Measurements from ENCODE around the gene FAM151A.

Gene FAM151A

DNA sequence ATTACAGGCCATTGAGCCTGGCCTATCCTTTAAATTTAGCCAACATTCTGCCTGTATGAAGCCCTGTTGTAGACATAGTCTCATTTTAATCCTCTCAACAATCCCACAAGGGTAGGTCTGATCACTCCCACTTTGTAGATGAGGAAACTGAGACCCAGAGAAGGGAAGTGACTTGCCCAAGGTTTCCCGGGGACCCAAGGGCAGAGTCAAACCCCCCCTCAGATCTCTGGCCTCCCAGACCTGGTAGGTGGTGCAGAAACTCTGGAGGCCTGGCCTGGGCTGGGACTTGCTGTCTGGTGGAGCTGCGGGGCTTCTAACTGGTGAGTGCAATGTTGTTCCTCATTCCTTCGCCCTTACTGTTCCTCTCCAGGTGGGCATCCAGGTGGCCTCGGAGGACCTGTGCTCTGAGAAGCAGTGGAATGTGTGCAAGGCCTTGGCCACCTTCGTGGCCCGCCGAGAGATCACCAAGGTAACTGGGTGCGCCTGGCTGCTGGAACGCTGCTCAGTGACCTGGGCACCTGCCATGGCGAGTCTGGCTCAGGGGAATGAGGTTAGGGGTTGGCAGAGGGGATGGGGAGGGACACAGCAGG, 29.7 kb downstream of the FAM151A start:
- Histone ChIP-seq H3K9me3 (ENCODE audit: control insufficient read depth, low read length) (no peaks in the 10 kb centered on the region), H3K27ac (ENCODE audit: low read length, poor library complexity, severe bottlenecking) (no peak overlapping the region), H2BK12ac (ENCODE audit: low read length in 2 of 2) (no peak overlapping the region), H3K23ac (ENCODE audit: low read length in 2 of 2) (no peak overlapping the region), H3K27me3 (ENCODE audit: control insufficient read depth in 1 of 2, insufficient read depth in 1 of 2, low read length in 2 of 2) (no peaks in the 10 kb centered on the region), H4K91ac (ENCODE audit: low read length) (no peak overlapping the region), H3K14ac (ENCODE audit: low read length in 2 of 2) (no peak overlapping the region), H3K4me1 (ENCODE audit: control insufficient read depth, insufficient read depth, low read depth, low read length) (peaks cover 7% of the 10 kb centered on the region), H2BK15ac (ENCODE audit: low read depth, poor library complexity, severe bottlenecking) (no peak overlapping the region), H4K8ac (ENCODE audit: low read length) (no peak overlapping the region), H3K4me3 (ENCODE audit: insufficient read depth in 1 of 2, low read depth in 1 of 2, low read length in 2 of 2) (no peak overlapping the region), H2BK120ac (ENCODE audit: low read depth, low read length) (no peak overlapping the region), H3K4me2 (ENCODE audit: low read length, poor library complexity, severe bottlenecking) (no peak overlapping the region), H2BK5ac (ENCODE audit: low read depth, low read length, poor library complexity, severe bottlenecking) (no peak overlapping the region), H3K36me3 (ENCODE audit: control insufficient read depth in 1 of 2, insufficient read depth in 2 of 2, low read depth in 1 of 2, low read length in 2 of 2) (no peaks in the 10 kb centered on the region), H3K4ac (ENCODE audit: low read depth in 1 of 2, low read length in 2 of 2) (no peak overlapping the region), H2AK5ac (ENCODE audit: low read length, severe bottlenecking) (no peak overlapping the region), H3K9ac (ENCODE audit: low read length) (no peak overlapping the region), H2AFZ (ENCODE audit: low read depth, low read length) (no peak overlapping the region), H3K18ac (ENCODE audit: low read depth in 1 of 2, low read length in 2 of 2) (no peak overlapping the region), H3K79me1 (replicated peaks; ENCODE audit: low read length, poor library complexity, severe bottlenecking) (no peaks in the 10 kb centered on the region)
- WGBS = 90% methylated on average over 7 of the region's 10 CpGs
- no peak for DNase-seq

DNA sequence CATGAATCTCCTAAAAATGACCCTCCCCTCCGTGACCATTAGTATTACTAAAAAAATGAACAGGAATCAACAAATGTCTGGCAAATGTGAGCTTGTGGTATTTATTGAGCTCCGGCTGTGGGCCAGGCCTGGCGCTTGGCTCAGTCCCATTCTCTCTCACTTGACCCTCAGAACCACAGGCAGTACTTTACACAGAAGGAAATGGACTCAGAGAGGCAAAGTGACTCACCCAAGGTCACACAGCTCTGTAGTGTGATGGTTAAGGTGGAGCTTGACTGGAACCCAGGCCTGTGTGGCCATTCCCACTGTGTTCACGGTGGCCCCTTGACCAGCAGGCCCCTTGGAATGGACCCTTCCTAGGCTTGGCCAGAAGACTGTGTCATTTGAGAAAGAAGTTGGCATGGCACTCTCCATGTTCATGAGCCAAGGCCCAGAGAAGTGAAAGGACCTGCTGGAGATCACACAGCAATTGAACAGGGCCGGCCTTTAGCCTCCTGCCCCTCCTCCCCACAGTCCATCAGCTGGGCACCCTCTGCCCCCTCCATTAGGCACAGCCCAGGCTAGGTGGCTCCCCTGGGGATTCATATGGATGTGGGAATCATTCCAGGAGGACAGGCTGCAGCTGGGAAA, 32.1 kb downstream of the FAM151A start:
- H4K91ac ChIP-seq (ENCODE audit: low read length) = no peak overlapping the region
- no peak overlapping the region for H3K27ac ChIP-seq (ENCODE audit: low read length, poor library complexity, severe bottlenecking)
- no peaks in the 10 kb centered on the region for H3K27me3 ChIP-seq (ENCODE audit: control insufficient read depth in 1 of 2, insufficient read depth in 1 of 2, low read length in 2 of 2)
- H3K9me3 ChIP-seq (ENCODE audit: control insufficient read depth, low read length) = no peaks in the 10 kb centered on the region
- no peak overlapping the region for H2BK120ac ChIP-seq (ENCODE audit: low read depth, low read length)
- no peak overlapping the region for H3K18ac ChIP-seq (ENCODE audit: low read depth in 1 of 2, low read length in 2 of 2)
- no peak overlapping the region for H2AK5ac ChIP-seq (ENCODE audit: low read length, severe bottlenecking)
- peak; percentile 18 for DNase-seq
- 83% methylated on average over 3 of the region's 5 CpGs for WGBS
- H2BK5ac ChIP-seq (ENCODE audit: low read depth, low read length, poor library complexity, severe bottlenecking) = no peak overlapping the region
- H4K8ac ChIP-seq (ENCODE audit: low read length) = no peak overlapping the region
- peak overlapping the region in 1 of 2 experiments; percentile 13 for H3K14ac ChIP-seq (ENCODE audit: low read length in 2 of 2)
- no peak overlapping the region for H3K4ac ChIP-seq (ENCODE audit: low read depth in 1 of 2, low read length in 2 of 2)
- no peak overlapping the region for H3K4me2 ChIP-seq (ENCODE audit: low read length, poor library complexity, severe bottlenecking)
- no peaks in the 10 kb centered on the region for H3K36me3 ChIP-seq (ENCODE audit: control insufficient read depth in 1 of 2, insufficient read depth in 2 of 2, low read depth in 1 of 2, low read length in 2 of 2)
- H3K4me3 ChIP-seq (ENCODE audit: insufficient read depth in 1 of 2, low read depth in 1 of 2, low read length in 2 of 2) = no peak overlapping the region
- H3K9ac ChIP-seq (ENCODE audit: low read length) = no peak overlapping the region
- H2BK15ac ChIP-seq (ENCODE audit: low read depth, poor library complexity, severe bottlenecking) = no peak overlapping the region
- no peak overlapping the region for H2AFZ ChIP-seq (ENCODE audit: low read depth, low read length)
- H3K79me1 ChIP-seq (replicated peaks; ENCODE audit: low read length, poor library complexity, severe bottlenecking) = no peaks in the 10 kb centered on the region
- no peak overlapping the region for H2BK12ac ChIP-seq (ENCODE audit: low read length in 2 of 2)
- peaks cover 7% of the 10 kb centered on the region for H3K4me1 ChIP-seq (ENCODE audit: control insufficient read depth, insufficient read depth, low read depth, low read length)
- no peak overlapping the region for H3K23ac ChIP-seq (ENCODE audit: low read length in 2 of 2)

DNA sequence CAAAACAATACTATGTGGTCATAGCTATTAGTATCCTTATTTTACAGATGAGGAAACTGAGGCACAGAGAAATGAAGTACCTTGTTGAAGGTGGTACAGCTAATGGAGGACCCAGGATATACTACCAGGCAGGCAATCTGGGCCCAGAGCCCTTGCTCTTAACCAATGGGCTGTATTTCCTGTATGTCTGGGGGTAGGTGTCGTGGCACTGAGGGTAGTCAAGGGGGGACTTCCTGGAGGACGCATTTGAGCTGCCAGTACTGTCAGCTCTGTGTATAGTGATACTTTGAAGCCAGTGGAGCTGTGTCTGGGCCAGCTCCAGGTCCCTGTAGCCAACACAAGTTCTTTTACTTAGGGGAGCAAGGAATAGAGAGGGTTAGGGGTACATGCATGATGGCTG, 34.9 kb downstream of the FAM151A start:
- H3K4me2 ChIP-seq (ENCODE audit: low read length, poor library complexity, severe bottlenecking) = no peak overlapping the region
- H3K9ac ChIP-seq (ENCODE audit: low read length) = no peak overlapping the region
- H3K27me3 ChIP-seq (ENCODE audit: control insufficient read depth in 1 of 2, insufficient read depth in 1 of 2, low read length in 2 of 2) = peaks cover 0 to 5% of the 10 kb centered on the region in 2 experiments
- no peak overlapping the region for H2AK5ac ChIP-seq (ENCODE audit: low read length, severe bottlenecking)
- H3K36me3 ChIP-seq (ENCODE audit: control insufficient read depth in 1 of 2, insufficient read depth in 2 of 2, low read depth in 1 of 2, low read length in 2 of 2) = no peaks in the 10 kb centered on the region
- H2BK5ac ChIP-seq (ENCODE audit: low read depth, low read length, poor library complexity, severe bottlenecking) = no peak overlapping the region
- peak overlapping the region; percentile 13 for H2BK15ac ChIP-seq (ENCODE audit: low read depth, poor library complexity, severe bottlenecking)
- no peak overlapping the region for H2AFZ ChIP-seq (ENCODE audit: low read depth, low read length)
- 67% methylated on average over 2 of the region's 2 CpGs for WGBS
- no peak overlapping the region for H3K18ac ChIP-seq (ENCODE audit: low read depth in 1 of 2, low read length in 2 of 2)
- H3K27ac ChIP-seq (ENCODE audit: low read length, poor library complexity, severe bottlenecking) = no peak overlapping the region
- no peak overlapping the region for H3K23ac ChIP-seq (ENCODE audit: low read length in 2 of 2)
- no peak overlapping the region for H4K91ac ChIP-seq (ENCODE audit: low read length)
- no peak overlapping the region for H3K4ac ChIP-seq (ENCODE audit: low read depth in 1 of 2, low read length in 2 of 2)
- H3K79me1 ChIP-seq (replicated peaks; ENCODE audit: low read length, poor library complexity, severe bottlenecking) = no peaks in the 10 kb centered on the region
- H3K14ac ChIP-seq (ENCODE audit: low read length in 2 of 2) = no peak overlapping the region
- H4K8ac ChIP-seq (ENCODE audit: low read length) = peak overlapping the region; percentile 24
- no peak for DNase-seq
- no peak overlapping the region for H2BK12ac ChIP-seq (ENCODE audit: low read length in 2 of 2)
- H3K9me3 ChIP-seq (ENCODE audit: control insufficient read depth, low read length) = no peaks in the 10 kb centered on the region
- H2BK120ac ChIP-seq (ENCODE audit: low read depth, low read length) = no peak overlapping the region
- H3K4me3 ChIP-seq (ENCODE audit: insufficient read depth in 1 of 2, low read depth in 1 of 2, low read length in 2 of 2) = no peak overlapping the region
- H3K4me1 ChIP-seq (ENCODE audit: control insufficient read depth, insufficient read depth, low read depth, low read length) = peaks cover 8% of the 10 kb centered on the region

DNA sequence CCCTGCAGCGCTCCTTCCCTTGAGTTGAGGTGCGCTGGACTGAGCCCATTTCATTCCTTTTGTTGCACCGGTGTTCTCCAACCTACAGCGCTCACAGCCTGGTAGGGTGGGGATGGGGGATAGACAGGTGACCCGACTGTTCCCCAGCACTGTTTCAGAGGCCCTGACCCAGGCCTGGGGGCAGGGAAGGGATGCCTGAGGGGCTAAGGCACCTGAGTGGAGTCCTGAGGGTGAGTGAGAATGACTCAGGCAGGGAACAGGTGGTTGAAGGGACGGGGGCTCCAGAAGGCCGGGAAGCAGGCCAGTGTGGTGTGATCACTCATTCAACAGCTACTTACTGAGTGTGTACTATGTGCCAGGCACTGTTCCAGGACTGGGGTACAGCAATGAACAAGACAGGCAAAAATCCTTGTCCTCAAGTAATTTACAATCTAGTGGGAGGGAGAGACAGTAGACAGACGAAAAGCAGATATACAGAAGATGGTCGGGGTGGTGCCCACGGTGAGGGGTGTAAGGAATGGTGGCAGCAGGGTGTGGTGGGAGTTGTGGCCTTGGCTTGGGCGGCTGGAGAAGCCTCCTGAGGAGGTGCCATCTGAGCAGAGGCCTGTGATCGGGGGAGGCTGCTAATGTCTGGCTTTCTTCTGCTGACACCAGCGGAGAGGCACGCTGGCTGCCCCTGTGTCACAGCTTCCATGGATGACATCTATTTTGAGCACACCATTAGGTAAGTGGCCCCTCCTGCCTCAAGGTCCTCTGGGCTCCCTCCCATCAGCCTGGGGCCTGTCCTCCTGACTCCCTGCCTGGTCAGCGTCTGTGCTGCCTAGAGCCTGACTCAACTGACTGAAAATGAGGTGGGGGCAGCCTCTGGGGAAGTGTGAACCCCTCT, 37.9 kb downstream of the FAM151A start:
- Histone ChIP-seq H2AFZ (ENCODE audit: low read depth, low read length) (no peak overlapping the region), H3K79me1 (replicated peaks; ENCODE audit: low read length, poor library complexity, severe bottlenecking) (no peaks in the 10 kb centered on the region), H2BK12ac (ENCODE audit: low read length in 2 of 2) (no peak overlapping the region), H3K4me1 (ENCODE audit: control insufficient read depth, insufficient read depth, low read depth, low read length) (peaks cover 14% of the 10 kb centered on the region), H3K27me3 (ENCODE audit: control insufficient read depth in 1 of 2, insufficient read depth in 1 of 2, low read length in 2 of 2) (peaks cover 0 to 5% of the 10 kb centered on the region in 2 experiments), H4K91ac (ENCODE audit: low read length) (no peak overlapping the region), H3K9ac (ENCODE audit: low read length) (no peak overlapping the region), H4K8ac (ENCODE audit: low read length) (no peak overlapping the region), H3K14ac (ENCODE audit: low read length in 2 of 2) (no peak overlapping the region), H3K27ac (ENCODE audit: low read length, poor library complexity, severe bottlenecking) (no peak overlapping the region), H3K18ac (ENCODE audit: low read depth in 1 of 2, low read length in 2 of 2) (no peak overlapping the region), H2BK5ac (ENCODE audit: low read depth, low read length, poor library complexity, severe bottlenecking) (no peak overlapping the region), H3K4ac (ENCODE audit: low read depth in 1 of 2, low read length in 2 of 2) (no peak overlapping the region), H2BK120ac (ENCODE audit: low read depth, low read length) (no peak overlapping the region), H3K4me3 (ENCODE audit: insufficient read depth in 1 of 2, low read depth in 1 of 2, low read length in 2 of 2) (no peak overlapping the region), H3K23ac (ENCODE audit: low read length in 2 of 2) (no peak overlapping the region), H2BK15ac (ENCODE audit: low read depth, poor library complexity, severe bottlenecking) (peak overlapping the region; percentile 17), H3K9me3 (ENCODE audit: control insufficient read depth, low read length) (no peaks in the 10 kb centered on the region), H3K4me2 (ENCODE audit: low read length, poor library complexity, severe bottlenecking) (no peak overlapping the region), H2AK5ac (ENCODE audit: low read length, severe bottlenecking) (no peak overlapping the region), H3K36me3 (ENCODE audit: control insufficient read depth in 1 of 2, insufficient read depth in 2 of 2, low read depth in 1 of 2, low read length in 2 of 2) (no peaks in the 10 kb centered on the region)
- DNase-seq = no peak
- 88% methylated on average over 15 of the region's 15 CpGs for WGBS
